Skeletal muscle tissue (tissue), 4 donors: ENCODE results near the gene ZDHHC12. TPM values are rescaled to one million over a fixed set of nuclear protein-coding genes. Genes with fewer than 3 reads are reported as not detected.

Source experiments
- H3K27ac ChIP-seq: one replicate; pipeline ENCODE4 v1.7.0; 2013; ENCODE audit warnings: mild to moderate bottlenecking, low read depth, low read length, inconsistent platforms
- H3K27me3 ChIP-seq, 3 donors: one replicate each; pipeline ENCODE4 v1.7.0; 2013; ENCODE audit warnings: low read length in 3 of 3; ENCODE audit not compliant: control insufficient read depth in 3 of 3, insufficient read depth in 3 of 3
- H3K36me3 ChIP-seq, 3 donors: one replicate each; pipeline ENCODE4 v1.7.0; 2013; ENCODE audit warnings: low read length in 3 of 3; ENCODE audit not compliant: control insufficient read depth in 3 of 3, insufficient read depth in 3 of 3
- H3K4me1 ChIP-seq, 3 donors: one replicate each; pipeline ENCODE4 v1.7.0; 2013; ENCODE audit warnings: low read length in 3 of 3, mild to moderate bottlenecking in 3 of 3; ENCODE audit not compliant: control insufficient read depth in 3 of 3, insufficient read depth in 3 of 3
- H3K4me3 ChIP-seq, 3 donors: one replicate each; pipeline ENCODE4 v1.7.0; 2013; ENCODE audit warnings: low read length in 3 of 3
- H3K9ac ChIP-seq, 3 donors: one replicate each; pipeline ENCODE4 v1.7.0; 2013; ENCODE audit warnings: low read length in 3 of 3, mild to moderate bottlenecking in 3 of 3, moderate library complexity in 2 of 3, low read depth in 1 of 3
- H3K9me3 ChIP-seq, 3 donors: one replicate each; pipeline ENCODE4 v1.7.0; 2013; ENCODE audit warnings: low read length in 3 of 3; ENCODE audit not compliant: control insufficient read depth in 3 of 3
- total RNA-seq: library from RNA; depleted of rRNA; stranded (reverse); fragments of >200 nt; gene quantifications from one replicate; pipeline ENCODE4 v1.2.3, GENCODE V29; 2014
- donor health status: Osteomylitis.

ZDHHC12 gene
- total RNA-seq, 1 donor from 2014 or later: 2.6 TPM

DNA sequence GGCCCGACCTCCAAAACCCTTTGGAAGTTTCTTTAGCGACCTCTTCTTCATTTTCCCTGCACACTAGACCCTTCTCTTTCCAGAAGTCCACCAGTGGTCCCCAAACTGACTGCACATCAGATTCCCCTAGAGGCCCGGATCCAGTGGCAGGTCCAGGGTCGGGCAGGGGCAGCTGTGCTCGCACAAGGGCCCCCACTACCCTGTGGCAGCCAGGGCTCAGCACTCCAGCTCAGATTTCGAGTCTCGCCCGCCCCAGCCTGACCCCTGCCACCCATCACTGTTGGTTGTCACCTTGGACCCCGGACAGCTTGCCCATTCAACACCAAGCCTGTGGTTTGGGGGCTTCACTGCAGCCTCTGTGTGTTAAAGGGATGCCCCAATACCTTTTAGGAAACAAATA is 7.8 kb upstream of the ZDHHC12 start:
- Histone ChIP-seq H3K27ac (no peak overlapping the region), H3K4me3 (no peak overlapping the region), H3K4me1 (no peaks in the 10 kb centered on the region), H3K36me3 (peaks cover 26 to 32% (median 28%) of the 10 kb centered on the region in 3 donors), H3K9me3 (no peaks in the 10 kb centered on the region), H3K27me3 (no peaks in the 10 kb centered on the region), H3K9ac (no peak overlapping the region)

DNA sequence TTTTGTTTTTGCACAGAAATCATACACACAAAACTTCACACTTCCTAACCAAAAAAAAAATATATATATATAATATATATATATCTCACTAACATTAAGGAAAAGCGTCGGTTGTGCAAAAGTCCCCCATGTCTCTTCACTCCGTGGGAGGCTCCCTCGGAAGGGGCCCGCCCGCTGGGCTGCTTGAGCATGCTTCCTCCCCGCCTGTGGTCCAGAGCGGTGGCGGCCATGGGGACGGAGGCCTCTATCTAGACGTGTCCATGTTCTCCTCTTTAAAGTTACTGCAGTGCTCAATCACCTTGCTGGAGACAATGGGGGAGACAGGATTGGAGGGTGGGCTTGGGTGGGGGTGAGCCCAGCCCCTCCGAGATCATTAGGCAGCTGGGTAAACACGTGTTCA is 7.2 kb upstream of the ZDHHC12 start:
- no peak overlapping the region for H3K27ac ChIP-seq
- no peak overlapping the region for H3K9ac ChIP-seq
- H3K4me3 ChIP-seq: no peak overlapping the region
- no peaks in the 10 kb centered on the region for H3K27me3 ChIP-seq
- H3K36me3 ChIP-seq: peaks cover 26 to 32% (median 28%) of the 10 kb centered on the region in 3 donors
- no peaks in the 10 kb centered on the region for H3K4me1 ChIP-seq
- no peaks in the 10 kb centered on the region for H3K9me3 ChIP-seq

DNA sequence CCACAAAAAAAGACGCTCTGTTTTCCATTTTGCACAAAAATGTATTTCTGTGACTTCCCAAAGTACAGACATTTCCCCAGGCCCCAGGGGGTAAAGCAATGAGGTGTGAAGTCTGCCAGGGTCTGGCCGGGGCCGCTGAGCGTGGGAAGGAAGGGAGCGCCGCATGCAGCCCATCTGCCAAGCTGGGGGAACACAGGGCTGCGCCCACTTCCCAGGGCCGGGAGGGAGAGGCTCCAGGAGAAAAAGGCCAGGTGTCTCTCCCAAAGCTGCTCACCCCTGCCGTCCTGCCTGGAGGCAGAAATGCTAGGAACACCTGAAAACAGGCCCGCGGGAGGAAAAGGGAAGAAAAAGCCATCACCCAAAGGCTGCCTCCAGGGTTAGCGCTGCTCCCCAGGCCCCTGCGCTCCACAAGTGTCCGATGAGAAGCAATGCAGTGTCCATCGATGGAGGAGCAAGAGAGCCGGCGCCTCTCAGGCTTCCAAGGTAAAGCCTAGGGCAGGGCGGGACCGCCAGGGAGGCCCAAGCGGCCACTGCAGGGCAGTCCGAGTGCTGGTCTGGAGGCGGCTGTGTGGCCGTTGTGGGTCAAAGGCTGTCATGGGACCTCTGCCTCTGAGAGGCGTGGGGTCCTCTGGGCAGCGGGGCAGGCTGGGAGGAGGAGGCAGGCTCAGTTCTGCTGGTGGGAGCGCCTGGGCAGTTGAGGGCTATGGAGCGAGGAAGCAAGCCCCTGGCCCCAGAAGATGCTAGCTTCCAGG is 6.0 kb upstream of the ZDHHC12 start:
- Histone ChIP-seq H3K36me3 (peaks cover 21 to 27% (median 22%) of the 10 kb centered on the region in 3 donors), H3K9ac (no peak overlapping the region), H3K4me3 (no peak overlapping the region), H3K27me3 (no peaks in the 10 kb centered on the region), H3K4me1 (peaks cover 2% of the 10 kb centered on the region in 3 donors), H3K9me3 (no peaks in the 10 kb centered on the region), H3K27ac (no peak overlapping the region)

DNA sequence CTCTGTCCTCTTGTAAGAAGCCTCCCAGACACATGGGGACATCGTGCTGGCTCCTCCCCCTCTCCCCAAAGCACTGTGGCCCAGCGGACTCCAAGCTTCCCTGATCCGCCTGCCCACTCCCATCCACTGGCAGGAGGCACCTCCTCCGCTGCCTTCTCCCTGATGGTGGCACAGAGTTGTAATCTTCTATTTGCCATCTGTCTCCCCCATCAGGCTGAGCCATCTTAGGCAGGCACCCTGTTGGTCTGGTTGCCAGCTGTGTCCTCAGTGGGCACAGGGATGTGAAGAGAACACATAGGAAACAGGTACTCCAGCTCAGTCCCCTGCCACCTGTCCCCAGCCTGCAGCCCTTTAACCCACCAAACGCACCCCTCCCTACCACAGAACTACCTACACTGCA is 5.4 kb upstream of the ZDHHC12 start:
- H3K4me3 ChIP-seq: no peak overlapping the region
- no peaks in the 10 kb centered on the region for H3K27me3 ChIP-seq
- peaks cover 8 to 9% (median 9%) of the 10 kb centered on the region in 3 donors for H3K4me1 ChIP-seq
- H3K36me3 ChIP-seq: peaks cover 15 to 22% (median 17%) of the 10 kb centered on the region in 3 donors
- H3K27ac ChIP-seq: no peak overlapping the region
- no peak overlapping the region for H3K9ac ChIP-seq
- H3K9me3 ChIP-seq: no peaks in the 10 kb centered on the region

DNA sequence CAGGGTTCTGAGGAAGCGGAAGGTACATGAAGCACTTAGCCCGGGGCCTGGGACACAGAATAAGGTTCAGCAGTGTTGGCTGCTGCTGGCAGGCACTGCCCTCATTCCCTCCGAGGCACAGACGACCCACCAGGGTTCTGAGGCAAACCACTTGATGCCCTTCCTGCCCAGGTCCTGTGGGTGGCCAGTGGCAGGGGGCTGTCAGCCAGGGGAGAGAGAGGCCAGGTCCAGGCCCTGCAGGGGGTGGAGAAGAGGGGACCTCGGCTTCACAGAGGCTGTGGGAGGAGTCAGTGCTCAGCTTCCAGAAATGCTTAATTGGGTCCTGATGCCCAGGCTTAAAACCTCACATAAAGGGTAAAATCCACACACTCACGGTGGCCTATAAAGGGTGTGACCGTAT is 4.4 kb upstream of the ZDHHC12 start:
- Histone ChIP-seq H3K4me1 (peaks cover 9 to 14% (median 13%) of the 10 kb centered on the region in 3 donors), H3K27ac (no peak overlapping the region), H3K36me3 (peaks cover 11 to 22% (median 17%) of the 10 kb centered on the region in 3 donors), H3K9ac (no peak overlapping the region), H3K27me3 (no peaks in the 10 kb centered on the region), H3K4me3 (no peak overlapping the region), H3K9me3 (no peaks in the 10 kb centered on the region)

DNA sequence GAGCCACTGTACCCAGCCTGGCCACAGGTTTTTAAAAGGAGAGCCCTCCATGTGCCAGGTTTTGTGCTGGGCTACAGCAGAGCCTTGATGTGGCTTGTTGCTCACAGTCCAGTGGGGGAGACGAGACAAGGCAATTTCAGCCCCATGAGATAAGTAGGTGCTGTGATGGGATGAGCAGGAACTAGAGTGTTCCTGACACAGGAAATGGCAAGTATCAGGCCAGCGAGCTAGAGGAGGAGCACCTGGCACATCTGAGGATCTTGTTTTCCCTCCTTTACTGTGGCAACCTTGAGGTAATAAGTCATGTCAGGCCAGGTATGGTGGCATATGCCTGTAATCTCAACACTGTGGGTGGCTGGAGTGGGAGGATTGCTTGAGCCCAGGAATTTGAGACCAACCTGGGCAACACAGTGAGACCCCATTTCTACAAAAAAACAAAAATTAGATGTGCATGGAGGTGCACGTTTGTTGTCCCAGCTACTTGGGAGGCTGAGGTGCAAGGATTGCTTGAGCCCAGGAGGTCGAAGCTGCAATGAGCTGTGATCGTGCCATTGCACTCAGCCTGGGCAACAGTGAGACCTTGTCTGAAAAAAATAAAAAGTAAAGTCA is 3.8 kb upstream of the ZDHHC12 start:
- Histone ChIP-seq H3K9me3 (no peaks in the 10 kb centered on the region), H3K27me3 (no peaks in the 10 kb centered on the region), H3K4me3 (no peak overlapping the region), H3K36me3 (peaks cover 6 to 19% (median 13%) of the 10 kb centered on the region in 3 donors), H3K4me1 (peaks cover 9 to 18% (median 13%) of the 10 kb centered on the region in 3 donors), H3K27ac (no peak overlapping the region), H3K9ac (no peak overlapping the region)

DNA sequence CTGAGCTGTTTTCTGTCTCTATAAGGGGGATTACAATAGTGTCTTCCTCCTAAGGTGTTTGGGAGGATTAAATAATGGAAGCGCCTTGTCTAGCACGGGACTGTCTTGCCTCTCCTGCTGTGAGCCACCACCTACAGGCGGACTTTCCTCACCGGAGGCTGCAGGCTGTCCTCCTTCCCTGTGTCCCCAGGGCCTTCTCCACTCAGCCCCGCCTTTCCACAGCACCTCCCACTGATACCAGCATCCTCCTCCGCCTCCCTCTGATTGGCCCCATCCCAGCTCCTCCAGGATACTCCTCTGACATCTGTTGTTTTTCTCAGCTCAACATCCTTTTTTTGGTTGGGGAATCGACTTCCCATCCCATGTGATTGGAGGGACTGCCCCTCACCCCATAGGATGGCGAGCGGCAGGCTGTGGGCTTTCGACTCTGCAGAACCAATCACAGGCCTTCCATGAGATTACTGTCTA is 851 bp upstream of the ZDHHC12 start:
- Histone ChIP-seq H3K27me3 (no peaks in the 10 kb centered on the region), H3K9ac (peak overlapping the region; percentile 6 to 70 (median 10)), H3K4me1 (peaks cover 9 to 18% (median 13%) of the 10 kb centered on the region in 3 donors), H3K36me3 (peaks cover 0 to 2% (median 2%) of the 10 kb centered on the region in 3 donors), H3K9me3 (no peaks in the 10 kb centered on the region), H3K4me3 (peak overlapping the region; percentile 71 to 84 (median 78)), H3K27ac (peak overlapping the region; percentile 9)

DNA sequence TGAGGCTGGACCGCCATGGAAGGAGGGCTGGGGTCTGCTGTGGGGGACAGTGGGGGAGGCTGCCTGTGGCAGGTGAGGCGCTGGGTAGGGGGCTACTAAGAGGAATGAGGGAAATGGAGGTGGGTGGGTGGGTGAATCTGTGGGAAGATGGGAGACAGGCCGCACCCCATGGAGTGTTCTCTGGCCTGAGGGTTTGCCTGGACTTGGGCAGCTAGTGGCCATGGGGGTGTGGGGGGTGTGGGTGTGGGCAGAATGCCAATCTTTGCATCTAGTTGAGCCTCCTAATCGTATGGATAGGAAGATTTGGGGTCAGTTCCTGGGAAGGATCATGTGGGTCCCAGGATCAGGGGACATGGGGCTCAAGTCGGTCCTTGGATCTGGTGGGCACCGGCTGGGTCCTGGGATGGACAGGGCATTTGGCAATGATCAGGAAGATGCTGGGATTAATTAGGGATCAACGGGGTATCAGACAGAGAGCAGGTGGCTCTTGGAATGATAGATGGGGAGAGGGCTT is 518 bp downstream of the ZDHHC12 start:
- H3K9me3 ChIP-seq: no peaks in the 10 kb centered on the region
- H3K27ac ChIP-seq: no peak overlapping the region
- H3K4me3 ChIP-seq: peak overlapping the region; percentile 71 to 84 (median 78)
- H3K4me1 ChIP-seq: peaks cover 9 to 18% (median 13%) of the 10 kb centered on the region in 3 donors
- peaks cover 0 to 2% (median 2%) of the 10 kb centered on the region in 3 donors for H3K36me3 ChIP-seq
- peak overlapping the region; percentile 65 to 82 (median 69) for H3K9ac ChIP-seq
- H3K27me3 ChIP-seq: no peaks in the 10 kb centered on the region

DNA sequence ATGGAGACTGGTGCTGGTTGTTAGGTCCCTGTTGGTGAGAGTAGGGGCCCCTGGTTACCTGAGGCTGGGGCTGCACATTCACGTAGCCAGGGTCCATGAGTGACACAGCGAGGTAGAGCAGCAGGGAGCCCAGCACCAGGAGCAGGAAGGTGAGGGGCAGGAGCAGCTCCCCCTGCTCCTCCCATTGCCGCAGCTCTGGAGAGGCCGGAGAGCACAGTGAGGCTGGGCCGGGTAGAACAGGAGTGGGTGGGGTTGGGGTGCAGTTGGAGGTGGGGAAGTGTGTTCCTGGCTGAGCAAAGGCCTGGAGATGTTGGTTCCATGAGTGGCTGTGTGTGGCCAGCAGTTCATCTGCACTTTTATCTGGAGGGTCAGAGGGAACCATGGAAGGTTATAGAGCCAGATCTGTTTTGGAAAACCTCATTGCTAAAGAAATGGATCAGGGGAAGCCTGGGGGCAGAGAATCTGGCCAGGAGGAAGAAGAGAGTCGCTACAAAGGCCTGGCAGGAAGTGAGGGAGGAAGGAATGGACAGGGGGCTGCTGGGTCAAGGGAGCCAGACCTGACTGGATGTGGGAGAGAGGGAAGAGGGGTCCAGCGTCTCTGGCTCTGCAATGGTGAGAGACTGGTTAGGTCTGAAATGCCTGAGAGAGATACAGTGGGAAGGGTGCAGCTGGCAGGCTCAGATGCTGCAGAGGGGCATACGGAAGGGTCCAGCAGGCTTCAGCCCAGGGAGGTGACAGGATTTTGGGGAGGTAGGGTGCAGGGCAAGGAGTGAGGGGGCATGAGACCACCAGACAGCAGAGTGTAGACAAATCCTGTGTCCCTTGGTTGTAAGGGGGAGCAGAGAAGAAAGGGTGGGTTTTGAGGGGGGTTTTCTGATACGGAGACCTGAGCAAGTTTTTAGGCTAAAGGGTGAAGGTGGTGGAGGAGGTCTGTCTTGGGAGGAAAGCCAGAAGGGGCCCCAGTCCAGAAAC is 1.3 kb downstream of the ZDHHC12 start:
- Histone ChIP-seq H3K4me1 (peaks cover 9 to 18% (median 13%) of the 10 kb centered on the region in 3 donors), H3K27ac (no peak overlapping the region), H3K9ac (no peak overlapping the region), H3K9me3 (no peaks in the 10 kb centered on the region), H3K27me3 (no peaks in the 10 kb centered on the region), H3K36me3 (peaks cover 0 to 2% (median 2%) of the 10 kb centered on the region in 3 donors), H3K4me3 (no peak overlapping the region)
